Measurements from ENCODE around the gene SCNN1A.

The SCNN1A gene

DNA sequence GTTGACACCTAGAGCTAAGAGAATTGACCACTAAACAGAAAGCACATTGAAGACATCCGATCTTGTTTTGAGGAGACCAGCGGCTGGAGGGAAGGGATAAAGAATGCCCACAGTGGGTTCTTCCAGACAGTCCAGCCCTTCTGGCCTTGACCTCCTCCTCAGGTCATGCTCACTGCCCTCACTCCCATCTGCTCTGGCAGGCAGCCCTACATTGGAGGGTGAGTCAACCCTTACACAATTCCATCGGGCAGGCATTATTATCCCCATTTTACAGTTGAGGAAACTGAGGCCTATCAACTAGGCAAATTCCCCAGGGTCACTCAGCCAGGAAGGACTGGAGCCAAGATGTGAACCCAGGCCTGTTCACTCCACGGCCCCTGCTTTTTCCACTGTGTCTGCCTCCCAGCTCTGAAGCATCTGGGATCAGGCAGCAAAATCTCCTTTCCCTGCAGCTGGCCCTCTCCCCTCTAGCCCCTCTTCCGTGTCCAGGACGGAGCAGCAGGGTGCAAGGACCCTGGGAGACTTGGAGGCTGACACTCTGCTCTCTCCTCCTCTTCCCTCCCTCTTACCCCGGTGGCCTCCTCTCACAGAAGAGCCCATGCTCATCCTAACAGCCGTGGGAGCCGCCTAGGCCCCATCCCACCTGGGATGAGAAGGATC is 5.3 kb downstream of the SCNN1A start:
- CTCF ChIA-PET: interaction anchor here (0.8 to 1.0 kb wide), 2 partner anchors 19 to 31 kb away, joined by 3 read pairs; no protein-coding TSS in a partner anchor
- POLR2A ChIA-PET: no interaction called here
- TF ChIP-seq, protein P1, sequence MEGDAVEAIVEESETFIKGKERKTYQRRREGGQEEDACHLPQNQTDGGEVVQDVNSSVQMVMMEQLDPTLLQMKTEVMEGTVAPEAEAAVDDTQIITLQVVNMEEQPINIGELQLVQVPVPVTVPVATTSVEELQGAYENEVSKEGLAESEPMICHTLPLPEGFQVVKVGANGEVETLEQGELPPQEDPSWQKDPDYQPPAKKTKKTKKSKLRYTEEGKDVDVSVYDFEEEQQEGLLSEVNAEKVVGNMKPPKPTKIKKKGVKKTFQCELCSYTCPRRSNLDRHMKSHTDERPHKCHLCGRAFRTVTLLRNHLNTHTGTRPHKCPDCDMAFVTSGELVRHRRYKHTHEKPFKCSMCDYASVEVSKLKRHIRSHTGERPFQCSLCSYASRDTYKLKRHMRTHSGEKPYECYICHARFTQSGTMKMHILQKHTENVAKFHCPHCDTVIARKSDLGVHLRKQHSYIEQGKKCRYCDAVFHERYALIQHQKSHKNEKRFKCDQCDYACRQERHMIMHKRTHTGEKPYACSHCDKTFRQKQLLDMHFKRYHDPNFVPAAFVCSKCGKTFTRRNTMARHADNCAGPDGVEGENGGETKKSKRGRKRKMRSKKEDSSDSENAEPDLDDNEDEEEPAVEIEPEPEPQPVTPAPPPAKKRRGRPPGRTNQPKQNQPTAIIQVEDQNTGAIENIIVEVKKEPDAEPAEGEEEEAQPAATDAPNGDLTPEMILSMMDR (IDR thresholded peaks at IDR 0.05; ENCODE audit: control extremely low read depth, extremely low read depth, low read depth, missing control alignments): no peak
- no peak for DNase-seq (ENCODE audit: extremely low spot score)

DNA sequence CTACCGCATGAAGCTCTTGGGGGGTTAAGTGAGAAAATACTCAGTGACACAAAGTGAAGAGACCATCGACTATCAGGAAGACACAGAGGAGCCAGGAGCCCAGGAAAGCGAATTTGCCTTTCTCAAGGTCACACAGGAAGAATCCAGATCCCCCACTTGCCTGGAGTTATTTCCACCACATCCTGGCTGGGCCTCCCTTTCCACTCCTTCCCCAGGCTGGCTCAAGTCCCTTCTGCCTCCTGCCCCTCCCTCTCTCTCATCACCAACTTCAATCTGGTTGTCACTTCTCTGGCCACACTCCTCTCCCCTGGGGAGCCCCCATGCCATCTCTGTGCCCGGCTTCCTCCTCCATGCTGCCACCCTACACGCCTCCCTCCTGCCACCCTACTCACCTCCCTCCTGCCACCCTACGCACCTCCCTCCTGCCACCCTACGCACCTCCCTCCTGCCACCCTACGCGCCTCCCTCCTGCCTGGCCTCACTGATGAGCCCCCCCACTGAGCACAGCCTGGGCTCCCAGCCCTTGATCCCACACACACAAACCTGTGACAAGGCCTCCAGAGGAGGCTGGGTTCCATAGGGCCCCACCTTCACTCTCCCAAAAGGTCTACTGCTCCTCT is 6.3 kb downstream of the SCNN1A start:
- no peak for DNase-seq (ENCODE audit: extremely low spot score)
- ChIA-PET POLR2A (no interaction called here), CTCF (interaction anchor here (1.4 kb wide), 1 partner anchor 46 kb away, joined by 3 read pairs; no protein-coding TSS in a partner anchor)
- TF ChIP-seq, protein P1 (IDR thresholded peaks at IDR 0.05; ENCODE audit: control extremely low read depth, extremely low read depth, low read depth, missing control alignments): no peak

GRCh38 chr12:6367969-6368892 is 7.1 kb downstream of the SCNN1A start:
- no peak for DNase-seq (ENCODE audit: extremely low spot score)
- CTCF ChIA-PET: interaction anchor here (1.2 to 2.6 kb wide), 5 partner anchors 11 to 46 kb away, joined by 3 to 14 read pairs (median 3); no protein-coding TSS in a partner anchor
- POLR2A ChIA-PET: no interaction called here
- TF ChIP-seq, protein P1 (IDR thresholded peaks at IDR 0.05; ENCODE audit: control extremely low read depth, extremely low read depth, low read depth, missing control alignments): no peak

- TF ChIP-seq, protein P1 (IDR thresholded peaks at IDR 0.05; ENCODE audit: control extremely low read depth, extremely low read depth, low read depth, missing control alignments): peak; percentile 49
- peak; percentile 80 for DNase-seq (ENCODE audit: extremely low spot score)
- CTCF ChIA-PET: interaction anchor here (0.9 to 2.6 kb wide), 6 partner anchors 10 to 170 kb away, joined by 3 to 14 read pairs (median 3); no protein-coding TSS in a partner anchor
- POLR2A ChIA-PET: interaction anchor here (0.5 to 1.0 kb wide), 2 partner anchors 104 to 191 kb away, joined by 3 to 6 read pairs; no protein-coding TSS in a partner anchor
These were observed 8.0 kb downstream of the SCNN1A start for GRCh38 chr12:6367065-6367968.

DNA sequence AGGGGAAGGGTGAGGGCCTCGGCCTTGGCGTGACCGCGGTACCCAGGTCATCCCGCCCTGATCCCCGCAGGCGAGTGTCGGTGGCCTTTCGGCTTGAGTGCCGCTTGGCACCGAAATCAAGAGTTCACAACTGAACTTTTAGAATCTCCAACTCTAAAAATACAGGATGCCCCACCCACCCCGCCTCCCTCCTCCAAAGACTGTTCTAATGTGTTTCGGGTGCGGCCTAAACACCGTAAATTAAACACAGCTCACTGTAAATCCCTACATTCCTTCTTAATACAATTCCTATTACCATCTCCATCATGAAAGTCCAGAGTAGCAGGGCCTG is 11.4 kb downstream of the SCNN1A start:
- TF ChIP-seq, protein P1 (IDR thresholded peaks at IDR 0.05; ENCODE audit: control extremely low read depth, extremely low read depth, low read depth, missing control alignments): no peak
- POLR2A ChIA-PET: no interaction called here
- no peak for DNase-seq (ENCODE audit: extremely low spot score)
- CTCF ChIA-PET: no interaction called here

Measured in GM10248 (cell line).